DOHH2 (cell line): ENCODE measurements around the gene LRRC1.

Source experiments
- CTCF ChIP-seq: fragments of 200-600 bp; sonication (generic); IDR thresholded peaks from one replicate; pipeline ENCODE4 v1.5.1; 2014; ENCODE audit warnings: antibody characterized with exemption, mild to moderate bottlenecking, low read depth, low read length; ENCODE audit not compliant: poor library complexity, severe bottlenecking
- EZH2phosphoT487 ChIP-seq: fragments of 200-600 bp; sonication (generic); IDR thresholded peaks from 2 replicates; pipeline ENCODE4 v1.6.1; 2017; ENCODE audit warnings: borderline replicate concordance, mild to moderate bottlenecking, antibody characterized with exemption, low read length, moderate library complexity, mixed read lengths

GRCh38 chr6:53796451-53796780 lies 1.6 kb downstream of the LRRC1 start:
- TF ChIP-seq CTCF, result no peak
- no peak for TF ChIP-seq EZH2phosphoT487
